ENCODE measurements around the gene HOXA6. TPM values are rescaled to one million over a fixed set of nuclear protein-coding genes. Genes with fewer than 3 reads are reported as not detected.

The HOXA6 gene
- total RNA-seq, 1 experiment from 2014 or later: 5.1 TPM

DNA sequence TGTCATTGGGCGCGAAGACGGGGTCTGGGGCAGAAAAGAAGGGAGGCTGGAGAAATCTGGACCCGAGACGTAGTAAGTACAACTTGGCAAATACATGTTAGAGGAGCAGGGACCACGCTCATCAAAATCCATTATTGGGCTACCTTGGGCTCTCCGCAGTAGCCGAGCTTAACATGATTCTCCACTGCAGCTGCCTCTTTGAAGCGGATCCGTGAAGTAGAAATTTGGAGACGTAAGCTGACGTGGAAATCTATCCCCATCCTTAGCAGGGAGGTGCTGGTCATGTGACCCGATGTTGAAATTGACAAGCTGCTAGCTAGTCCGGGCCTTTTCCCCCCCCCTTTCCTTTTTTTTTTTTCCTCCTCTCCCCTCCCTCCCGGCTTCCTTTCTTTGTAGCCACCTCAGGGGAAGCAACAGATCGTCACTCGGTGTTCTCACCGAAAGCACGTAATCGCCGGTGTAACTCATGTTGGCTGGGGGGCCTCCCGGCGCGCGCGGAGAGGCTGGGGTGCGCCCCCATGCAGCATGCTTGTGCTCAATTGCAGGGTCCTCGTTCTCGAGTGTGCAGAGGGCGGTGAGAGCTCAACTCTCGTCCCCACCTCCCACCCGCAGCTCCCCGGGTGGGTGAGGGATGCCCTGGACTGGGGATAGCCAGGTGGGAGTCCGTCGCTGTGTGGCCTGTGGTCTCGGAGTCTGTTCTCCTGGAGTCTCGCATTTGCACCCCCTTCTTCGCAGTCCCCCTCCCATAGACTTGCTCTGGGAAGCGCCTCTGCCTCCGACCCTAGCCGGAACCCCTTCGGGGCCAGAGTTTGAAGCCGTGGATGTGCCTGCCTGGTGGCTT lies 37.7 kb upstream of the HOXA6 start, which contains the start of gene HOXA11:
TSS of gene HOXA11 (minus strand) at position 220 of the 841 bp plus-strand sequence. CDS start at position 132, 88 bp downstream.
- DNase-seq (ENCODE audit: low spot score): peak; percentile 37
- in situ Hi-C loops (cut with HindIII; ENCODE audit: low sequenced_read_pairs): no loop called here

DNA sequence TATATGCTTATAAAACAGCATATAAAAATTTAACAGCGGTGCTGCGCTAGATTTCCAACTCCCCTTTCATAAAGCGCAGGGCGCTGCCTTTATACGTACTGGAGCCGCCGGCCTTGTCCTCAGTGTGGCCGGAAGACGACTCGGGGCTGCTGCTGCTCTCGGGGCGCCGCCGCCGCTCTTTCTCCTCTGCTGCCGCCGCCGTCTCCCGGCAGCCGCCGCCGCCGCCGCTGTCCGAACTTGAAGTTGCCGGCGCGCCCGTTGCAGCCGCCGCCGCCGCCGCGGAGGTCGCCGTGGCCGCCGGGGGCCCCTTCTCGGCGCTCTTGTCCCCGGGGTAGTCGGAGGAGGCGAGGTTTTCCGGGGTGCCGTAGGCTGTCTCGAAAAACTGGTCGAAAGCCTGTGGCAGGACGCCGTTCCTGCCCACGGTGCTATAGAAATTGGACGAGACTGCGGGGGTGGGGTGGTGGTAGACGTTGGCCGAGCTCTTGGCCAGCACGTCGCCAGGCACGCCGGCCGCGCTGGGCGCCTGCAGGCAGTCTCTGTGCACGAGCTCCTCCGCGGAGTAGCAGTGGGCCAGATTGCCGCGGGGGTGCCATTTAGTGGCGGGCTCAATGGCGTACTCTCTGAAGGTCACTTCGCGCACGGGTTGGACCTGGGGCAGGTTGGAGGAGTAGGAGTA lies 36.9 kb upstream of the HOXA6 start:
- in situ Hi-C loops (cut with HindIII; ENCODE audit: low sequenced_read_pairs): no loop called here
- DNase-seq (ENCODE audit: low spot score): no peak

- no peak for DNase-seq (ENCODE audit: low spot score)
- in situ Hi-C loops (cut with HindIII; ENCODE audit: low sequenced_read_pairs): no loop called here
These were observed 36.2 kb upstream of the HOXA6 start for GRCh38 chr7:27183682-27184336.

- no peak for DNase-seq (ENCODE audit: low spot score)
- in situ Hi-C loops (cut with HindIII; ENCODE audit: low sequenced_read_pairs): no loop called here
These were observed 35.5 kb upstream of the HOXA6 start for GRCh38 chr7:27182861-27183681.

DNA sequence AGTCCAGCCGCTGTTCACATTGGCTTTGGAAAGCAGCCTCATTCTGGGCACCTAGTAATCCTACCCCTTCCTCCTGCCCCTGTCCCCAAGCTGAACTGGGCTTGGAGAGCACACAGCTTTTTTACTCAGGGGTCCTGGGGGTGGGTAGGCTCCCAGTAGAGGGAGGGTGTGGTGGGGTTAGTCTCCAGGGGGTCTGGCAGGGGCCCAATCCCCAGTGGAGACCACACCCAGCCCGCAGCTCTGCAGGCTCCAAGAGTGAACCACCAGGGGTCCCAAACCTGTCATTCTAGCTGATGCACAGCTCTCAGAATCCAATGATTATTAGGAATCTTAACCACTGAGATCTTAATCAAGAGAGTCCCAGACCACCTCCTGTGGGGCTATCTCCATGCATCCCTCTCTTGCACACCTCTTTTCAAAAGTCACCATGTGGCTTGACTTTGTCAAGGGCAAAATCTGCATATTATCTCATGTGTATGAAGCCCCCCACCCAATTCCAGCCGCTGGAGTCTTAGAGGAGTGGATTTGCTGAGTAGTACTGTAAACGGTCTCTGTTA lies 34.8 kb upstream of the HOXA6 start:
- in situ Hi-C loops (cut with HindIII; ENCODE audit: low sequenced_read_pairs): no loop called here
- DNase-seq (ENCODE audit: low spot score): no peak

- in situ Hi-C loops (cut with HindIII; ENCODE audit: low sequenced_read_pairs): no loop called here
- DNase-seq (ENCODE audit: low spot score): no peak
These were observed 34.3 kb upstream of the HOXA6 start for GRCh38 chr7:27181795-27182275.

DNA sequence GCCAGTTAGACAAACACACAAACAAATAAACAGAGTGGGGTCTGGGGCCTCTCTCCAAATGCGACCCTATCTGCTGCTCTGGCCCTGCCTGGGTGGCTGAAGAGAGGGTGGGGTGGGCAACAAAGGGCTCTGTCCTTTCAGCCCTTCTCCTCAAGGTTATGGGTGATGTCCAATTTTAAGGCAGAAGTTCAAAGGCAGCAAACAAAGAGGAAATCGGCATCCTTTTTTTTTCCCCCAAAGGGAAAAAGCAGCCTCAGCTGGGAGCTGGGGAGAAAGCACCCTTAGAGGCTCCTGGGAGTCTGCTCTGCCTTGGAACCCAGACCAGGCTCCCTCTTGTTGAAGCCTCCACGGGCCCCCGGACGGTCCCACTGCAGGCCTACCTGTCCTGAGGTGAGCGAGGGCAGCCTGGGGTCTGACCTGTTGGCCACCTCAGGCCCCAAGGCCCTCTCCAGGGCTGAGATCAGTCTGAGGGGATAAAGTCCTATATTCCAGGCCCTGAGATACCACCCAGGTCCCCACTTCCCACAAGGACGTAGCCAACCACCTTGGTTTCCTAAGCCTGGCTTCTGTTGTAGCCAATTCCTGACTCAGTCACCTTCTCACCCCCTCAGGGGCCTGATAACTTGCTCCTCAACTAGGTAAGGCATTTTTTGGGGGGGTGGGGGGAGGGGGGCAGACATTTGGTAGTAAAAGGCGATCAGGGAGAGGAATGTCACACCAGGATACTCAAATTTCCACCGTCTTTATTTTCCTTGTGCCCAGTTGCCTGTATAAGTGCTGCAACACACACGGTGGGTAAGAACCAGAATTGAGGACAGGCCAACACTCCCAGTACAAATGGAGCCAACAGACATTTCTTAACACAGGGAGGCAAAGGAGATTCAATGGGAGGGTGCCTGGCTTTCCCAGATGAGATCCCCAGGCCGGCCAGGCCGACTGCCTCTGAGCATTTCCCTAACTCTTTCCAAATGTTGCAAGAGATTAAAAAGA lies 33.2 kb upstream of the HOXA6 start:
- in situ Hi-C loops (cut with HindIII; ENCODE audit: low sequenced_read_pairs): no loop called here
- DNase-seq (ENCODE audit: low spot score): no peak

GRCh38 chr7:27179503-27180430 lies 32.2 kb upstream of the HOXA6 start:
- in situ Hi-C loops (cut with HindIII; ENCODE audit: low sequenced_read_pairs): no loop called here

GRCh38 chr7:27179030-27179429 lies 31.5 kb upstream of the HOXA6 start:
- no peak for DNase-seq (ENCODE audit: low spot score)
- in situ Hi-C loops (cut with HindIII; ENCODE audit: low sequenced_read_pairs): no loop called here

More at GRCh38 chr7:27179503-27180430, 32.2 kb upstream of the HOXA6 start:
- peak; percentile 40 for DNase-seq (ENCODE audit: low spot score)

GRCh38 chr7:27178366-27178765 lies 30.8 kb upstream of the HOXA6 start:
- no peak for DNase-seq (ENCODE audit: low spot score)
- in situ Hi-C loops (cut with HindIII; ENCODE audit: low sequenced_read_pairs): no loop called here

DNA sequence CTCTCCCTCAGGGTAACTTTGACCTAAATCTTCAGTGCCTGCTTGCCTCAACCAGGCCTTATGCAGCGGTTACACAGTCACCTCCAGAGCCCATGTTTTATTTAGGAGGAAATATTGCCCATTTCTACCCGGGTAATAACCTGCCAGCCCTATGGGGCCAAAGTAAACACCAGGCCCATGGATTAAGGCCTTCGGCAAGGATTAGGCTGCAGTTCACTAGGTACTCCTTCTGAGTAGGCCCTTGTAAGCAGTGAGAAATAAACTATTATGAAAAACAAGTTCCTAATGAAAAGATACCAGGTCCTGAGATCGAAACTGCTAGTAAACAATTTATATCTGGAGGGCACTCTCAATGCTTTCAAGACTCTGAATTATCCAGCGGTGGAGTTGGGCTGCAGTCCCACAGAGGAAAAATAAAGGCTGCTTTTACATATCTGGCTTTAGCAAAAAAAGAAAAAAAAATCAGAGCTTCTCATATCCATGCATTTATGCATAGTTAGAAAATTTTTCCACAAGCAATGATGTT lies 30.3 kb upstream of the HOXA6 start:
- in situ Hi-C loops (cut with HindIII; ENCODE audit: low sequenced_read_pairs): no loop called here
- no peak for DNase-seq (ENCODE audit: low spot score)

DNA sequence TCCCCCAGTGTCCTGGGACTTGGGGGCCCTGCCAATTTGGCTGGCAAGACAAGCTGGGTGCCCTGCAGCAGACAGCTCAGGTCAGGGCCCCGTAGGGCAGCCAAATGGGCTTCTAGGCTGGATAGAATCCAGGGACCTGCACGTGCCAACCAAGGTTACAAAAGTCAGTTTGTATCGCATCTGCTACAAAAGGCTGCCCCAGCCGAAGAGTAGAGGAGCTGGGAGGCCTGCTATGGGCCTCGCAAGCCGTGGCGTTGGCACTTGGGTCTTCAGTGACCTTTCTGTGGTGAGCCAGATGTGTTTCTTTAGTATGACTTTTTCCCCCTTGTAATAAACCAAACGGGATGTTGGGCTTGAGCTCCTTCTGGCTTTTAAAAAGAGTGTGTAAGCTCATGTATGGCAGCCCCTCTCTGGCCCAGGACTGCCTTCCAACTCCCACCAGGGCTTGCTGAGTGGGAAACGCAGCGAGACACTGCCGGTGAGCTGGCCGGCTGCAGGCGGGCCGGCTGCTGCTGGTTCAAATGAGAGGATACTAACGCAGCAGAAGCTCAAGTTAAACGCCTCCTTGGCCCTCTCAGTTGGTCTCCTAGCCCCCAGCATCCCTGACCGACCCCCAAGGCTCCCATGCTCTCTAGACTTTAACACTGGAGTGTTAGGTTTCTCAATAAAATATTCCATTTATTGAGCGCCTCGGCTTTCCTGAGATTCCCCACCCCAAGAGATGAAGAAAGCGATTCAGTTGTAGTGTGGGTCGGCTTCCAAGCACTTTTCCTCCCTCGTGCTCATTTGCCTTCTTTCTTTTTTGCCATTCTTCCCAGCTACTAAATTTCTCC lies 29.6 kb upstream of the HOXA6 start:
- in situ Hi-C loops (cut with HindIII; ENCODE audit: low sequenced_read_pairs): no loop called here
- no peak for DNase-seq (ENCODE audit: low spot score)

GRCh38 chr7:27176524-27176845 lies 28.9 kb upstream of the HOXA6 start:
- in situ Hi-C loops (cut with HindIII; ENCODE audit: low sequenced_read_pairs): no loop called here
- no peak for DNase-seq (ENCODE audit: low spot score)

- in situ Hi-C loops (cut with HindIII; ENCODE audit: low sequenced_read_pairs): no loop called here
- DNase-seq (ENCODE audit: low spot score): no peak
These were observed 28.3 kb upstream of the HOXA6 start for GRCh38 chr7:27175626-27176523.

All from G401 (cell line).